Measurements from ENCODE around the gene AK1.

Gene AK1

DNA sequence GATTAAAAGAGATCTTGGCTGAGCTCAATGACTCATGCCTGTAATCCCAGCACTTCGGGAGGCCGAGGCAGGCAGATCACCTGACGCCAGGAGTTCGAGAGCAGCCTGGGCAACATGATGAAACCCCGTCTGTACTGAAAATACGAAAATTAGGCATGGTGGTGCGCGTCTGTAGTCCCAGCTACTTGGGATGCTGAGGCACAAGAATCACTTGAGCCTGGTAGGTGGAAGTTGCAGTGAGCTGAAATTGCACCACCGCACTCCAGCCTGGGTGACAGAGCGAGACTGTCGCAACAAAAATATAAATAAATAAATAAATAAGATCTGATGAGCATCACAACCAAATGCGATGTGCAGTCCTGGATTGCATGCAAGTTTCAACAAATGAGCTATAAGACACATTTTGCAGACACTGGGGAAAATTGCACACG is 14.3 kb downstream of the AK1 start:
- TF ChIP-seq CTCF (IDR thresholded peaks at IDR 0.05; ENCODE audit: extremely low read depth, missing control alignments), result no peak
- DNase-seq (ENCODE audit: low spot score), result no peak

GRCh38 chr9:127862075-127863011 is 15.1 kb downstream of the AK1 start:
- peak; percentile 68 for DNase-seq (ENCODE audit: low spot score)
- no peak for TF ChIP-seq CTCF (IDR thresholded peaks at IDR 0.05; ENCODE audit: extremely low read depth, missing control alignments)

GRCh38 chr9:127860779-127861178 is 16.7 kb downstream of the AK1 start:
- no peak for DNase-seq (ENCODE audit: low spot score)
- no peak for TF ChIP-seq CTCF (IDR thresholded peaks at IDR 0.05; ENCODE audit: extremely low read depth, missing control alignments)

- DNase-seq (ENCODE audit: low spot score), result no peak
These were observed 17.2 kb downstream of the AK1 start for GRCh38 chr9:127860260-127860659.

GRCh38 chr9:127858041-127858512 is 19.4 kb downstream of the AK1 start:
- TF ChIP-seq CTCF (IDR thresholded peaks at IDR 0.05; ENCODE audit: extremely low read depth, missing control alignments), result no peak
- DNase-seq (ENCODE audit: low spot score), result no peak

More at GRCh38 chr9:127860260-127860659, 17.2 kb downstream of the AK1 start:
- no peak for TF ChIP-seq CTCF (IDR thresholded peaks at IDR 0.05; ENCODE audit: extremely low read depth, missing control alignments)

GRCh38 chr9:127857278-127857677 is 20.2 kb downstream of the AK1 start:
- DNase-seq (ENCODE audit: low spot score), result no peak
- no peak for TF ChIP-seq CTCF (IDR thresholded peaks at IDR 0.05; ENCODE audit: extremely low read depth, missing control alignments)

- TF ChIP-seq CTCF (IDR thresholded peaks at IDR 0.05; ENCODE audit: extremely low read depth, missing control alignments), result no peak
- DNase-seq (ENCODE audit: low spot score), result no peak
These were observed 20.8 kb downstream of the AK1 start for GRCh38 chr9:127856729-127857116.
